SK-N-MC (cell line): ENCODE results near the gene SPATA20.

Source experiments
- EZH2 ChIP-seq: fragments of 200-600 bp; sonication (generic); IDR thresholded peaks from one replicate; pipeline ENCODE4 v1.6.1; 2017; ENCODE audit warnings: antibody characterized with exemption
- FOXP2 ChIP-seq: optimal IDR thresholded peaks from 2 replicates; pipeline ENCODE3; 2011; ENCODE audit warnings: mild to moderate bottlenecking, moderate library complexity; ENCODE audit not compliant: insufficient read depth; ENCODE audit errors: extremely low read length, control extremely low read depth
- POLR2AphosphoS5 ChIP-seq: IDR thresholded peaks from 2 replicates; pipeline ENCODE4 v1.6.1; 2012; ENCODE audit warnings: mild to moderate bottlenecking, low read depth, low read length, borderline replicate concordance

- TF ChIP-seq POLR2AphosphoS5 (no peak), EZH2 (no peak), FOXP2 (no peak)
Measured at GRCh38 chr17:50565402-50566350, 18.7 kb downstream of the SPATA20 start.
